ENCODE results near the gene ADAM29. TPM values are rescaled to one million over a fixed set of nuclear protein-coding genes. Genes with fewer than 3 reads are reported as not detected.

The ADAM29 gene
- total and polyA plus RNA-seq, 2 of the 8 experiments (the other 6 are each of a cell fraction or from before 2014, with no cell fraction given) = 0.03 TPM; not detected in 1

DNA sequence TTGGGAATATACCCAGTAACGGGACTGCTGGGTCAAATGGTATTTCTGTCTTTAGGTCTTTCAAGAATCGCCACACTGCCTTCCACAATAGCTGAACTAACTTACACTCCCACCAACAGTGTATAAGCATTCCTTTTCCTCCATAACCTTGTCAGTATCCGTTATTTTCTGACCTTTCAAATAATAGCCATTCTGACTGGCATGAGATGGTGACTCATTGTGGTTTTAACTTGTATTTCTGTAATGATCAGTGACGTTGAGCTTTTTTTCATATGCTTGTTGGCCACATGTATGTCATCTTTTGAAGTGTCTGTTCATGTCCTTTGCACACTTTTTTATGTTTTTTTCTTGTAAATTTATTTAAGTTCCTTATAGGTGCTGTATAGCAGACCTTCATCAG, 81.2 kb downstream of the ADAM29 start:
- Histone ChIP-seq H4K5ac (ENCODE audit: insufficient read length, low read depth, low read length) (no peak overlapping the region), H2BK20ac (ENCODE audit: low read length) (no peak overlapping the region), H3K23ac (ENCODE audit: insufficient read length) (no peak overlapping the region), H4K8ac (ENCODE audit: extremely low read depth, insufficient read depth, low read length) (no peak overlapping the region), H3K27me3 (replicated peaks in 1 of 4; ENCODE audit: control insufficient read depth in 3 of 4, extremely low read depth in 1 of 4, insufficient read depth in 3 of 4, low read length in 3 of 4) (no peaks in the 10 kb centered on the region), H3K27ac (ENCODE audit: low read depth, low read length) (no peak overlapping the region), H2BK12ac (ENCODE audit: low read depth, low read length) (no peak overlapping the region), H2BK5ac (ENCODE audit: low read depth, low read length) (no peak overlapping the region), H4K20me1 (replicated peaks in 1 of 2; ENCODE audit: control insufficient read depth in 1 of 2, insufficient read depth in 2 of 2, low read length in 2 of 2) (no peaks in the 10 kb centered on the region), H3K23me2 (ENCODE audit: low read depth, low read length) (no peaks in the 10 kb centered on the region), H3K79me2 (ENCODE audit: control insufficient read depth in 1 of 2, insufficient read depth in 2 of 2, low read length in 2 of 2) (no peaks in the 10 kb centered on the region), H3K4me3 (ENCODE audit: extremely low read depth in 1 of 4, insufficient read depth in 2 of 4, low read depth in 3 of 4, low read length in 4 of 4) (no peak overlapping the region), H2BK120ac (replicated peaks; ENCODE audit: low read depth, low read length) (no peak overlapping the region), H4K91ac (replicated peaks; ENCODE audit: insufficient read length, low read length) (no peak overlapping the region), H3K9me3 (ENCODE audit: insufficient read depth in 2 of 2, low read depth in 1 of 2, low read length in 1 of 2) (peaks cover 0 to 6% of the 10 kb centered on the region in 2 experiments; a peak in 2 of 4 replicates), H3K14ac (ENCODE audit: insufficient read length) (no peak overlapping the region), H3K79me1 (ENCODE audit: low read depth, low read length) (no peaks in the 10 kb centered on the region), H3K4ac (replicated peaks; ENCODE audit: insufficient read length, low read depth, low read length) (no peak overlapping the region), H3K4me1 (replicated peaks in 1 of 4; ENCODE audit: control insufficient read depth in 3 of 4, insufficient read depth in 4 of 4, low read length in 3 of 4) (no peaks in the 10 kb centered on the region), H3K4me2 (ENCODE audit: insufficient read depth in 1 of 2, low read depth in 2 of 2, low read length in 2 of 2) (no peak overlapping the region), H3K18ac (ENCODE audit: extremely low read depth, low read length) (no peak overlapping the region), H2AFZ (ENCODE audit: low read length) (no peak overlapping the region), H2AK5ac (ENCODE audit: low read depth, low read length) (no peak overlapping the region), H3K56ac (replicated peaks; ENCODE audit: insufficient read length, low read depth, low read length) (no peak overlapping the region), H3K36me3 (ENCODE audit: control insufficient read depth in 2 of 4, insufficient read depth in 4 of 4, low read length in 3 of 4) (no peaks in the 10 kb centered on the region), H3K9ac (replicated peaks in 1 of 4; ENCODE audit: extremely low read depth in 1 of 4, low read depth in 3 of 4, low read length in 3 of 4) (no peak overlapping the region), H2BK15ac (ENCODE audit: low read length) (no peak overlapping the region)
- no peak for DNase-seq (ENCODE audit: low read depth in 1 of 2, low spot score in 2 of 2)
- FAIRE-seq = no peak
- CTCF ChIA-PET (ENCODE audit: partially characterized antibody) = no interaction called here
- POLR2A ChIA-PET (ENCODE audit: partially characterized antibody) = no interaction called here
- 78% methylated on average over 4 of the region's 4 CpGs; no CpG with 5 or more reads in 1 of the 2 experiments for WGBS, 2 experiments (ENCODE audit: extremely low coverage in 1 of 2, insufficient coverage in 1 of 2, insufficient read length in 1 of 2, insufficient replicate concordance in 2 of 2, low coverage in 1 of 2, low lambda C conversion rate in 2 of 2, missing lambda C conversion rate in 1 of 2)
- TF ChIP-seq TAF1 (IDR thresholded peaks at IDR 0.05; ENCODE audit: low read depth, low read length) (no peak), PHF8 (conservative IDR thresholded peaks at IDR 0.05; ENCODE audit: low read depth, low read length) (no peak), SP4 (IDR thresholded peaks at IDR 0.05; ENCODE audit: low read length) (no peak), RAD21 (IDR thresholded peaks at IDR 0.05 in 1 of 2, conservative IDR thresholded peaks at IDR 0.05 in 1 of 2; ENCODE audit: low read depth in 2 of 2, low read length in 2 of 2) (no peak), RXRA (IDR thresholded peaks at IDR 0.05; ENCODE audit: insufficient read depth, low read depth, low read length) (no peak), POLR2AphosphoS5 (IDR thresholded peaks at IDR 0.05; ENCODE audit: low read depth, low read length) (no peak), BACH1 (IDR thresholded peaks at IDR 0.05; ENCODE audit: low read length) (no peak), ASH2L (IDR thresholded peaks at IDR 0.05; ENCODE audit: low read length) (no peak), SP1 (IDR thresholded peaks at IDR 0.05; ENCODE audit: low read depth, low read length) (no peak), KDM4A (IDR thresholded peaks at IDR 0.05; ENCODE audit: low read depth, low read length, severe bottlenecking) (no peak), CHD1 (IDR thresholded peaks at IDR 0.05; ENCODE audit: low read depth, low read length) (no peak), EP300 (IDR thresholded peaks at IDR 0.05; ENCODE audit: borderline replicate concordance in 1 of 2, low read depth in 2 of 2, low read length in 2 of 2) (no peak), TCF12 (IDR thresholded peaks at IDR 0.05; ENCODE audit: low read depth, low read length) (no peak)
- TF ChIP-seq, protein P1, sequence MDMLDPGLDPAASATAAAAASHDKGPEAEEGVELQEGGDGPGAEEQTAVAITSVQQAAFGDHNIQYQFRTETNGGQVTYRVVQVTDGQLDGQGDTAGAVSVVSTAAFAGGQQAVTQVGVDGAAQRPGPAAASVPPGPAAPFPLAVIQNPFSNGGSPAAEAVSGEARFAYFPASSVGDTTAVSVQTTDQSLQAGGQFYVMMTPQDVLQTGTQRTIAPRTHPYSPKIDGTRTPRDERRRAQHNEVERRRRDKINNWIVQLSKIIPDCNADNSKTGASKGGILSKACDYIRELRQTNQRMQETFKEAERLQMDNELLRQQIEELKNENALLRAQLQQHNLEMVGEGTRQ (IDR thresholded peaks at IDR 0.05; ENCODE audit: low read length) = no peak

All from H1 (cell line).